Stimulated activated naive CD8-positive, alpha-beta T cell treated with anti-CD3 and anti-CD28 coated beads, Interleukin-15, Interleukin-2, amounts not matched to agents 100 ng/mL and 50 ng/mL, for 24 hours (primary cell): ENCODE measurements around the gene ADD1.
"Not testable (repeated sequence)": the region's sequence is repeated elsewhere in the genome, so short reads cannot be mapped to it uniquely, and the experiment has no call there.

Experiments
- H3K27ac Mint-ChIP-seq: one replicate; pipeline ENCODE4 v1.8.0; 2021; ENCODE audit warnings: mild to moderate bottlenecking, mixed read lengths
- H3K27me3 Mint-ChIP-seq: one replicate; pipeline ENCODE4 v1.8.0; 2021; ENCODE audit warnings: mixed read lengths
- H3K36me3 Mint-ChIP-seq: one replicate; pipeline ENCODE4 v1.8.0; 2021; ENCODE audit warnings: low read depth, mixed read lengths
- H3K4me1 Mint-ChIP-seq: one replicate; pipeline ENCODE4 v1.8.0; 2021; ENCODE audit warnings: low read depth, mixed read lengths
- H3K4me3 Mint-ChIP-seq: one replicate; pipeline ENCODE4 v1.8.0; 2021; ENCODE audit warnings: mild to moderate bottlenecking, mixed read lengths
- H3K9me3 Mint-ChIP-seq: one replicate; pipeline ENCODE4 v1.8.0; 2021; ENCODE audit warnings: mixed read lengths

Gene ADD1

DNA sequence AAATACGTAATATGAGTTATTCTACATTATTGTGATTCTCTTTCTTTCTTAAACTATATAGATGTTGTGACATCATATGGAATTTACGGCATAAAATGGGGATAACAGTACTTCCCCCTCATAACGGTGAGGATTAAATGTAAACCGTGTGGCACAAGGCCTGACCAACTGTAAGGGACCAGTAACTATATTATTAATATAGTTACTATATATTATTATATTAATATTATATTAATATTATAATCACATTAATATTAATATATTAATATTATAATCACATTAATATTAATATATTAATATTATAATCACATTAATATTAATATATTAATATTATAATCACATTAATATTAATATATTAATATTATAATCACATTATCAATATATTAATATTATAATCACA is 116.8 kb downstream of the ADD1 start:
- not testable (repeated sequence) for H3K9me3 Mint-ChIP-seq, H3K27me3 Mint-ChIP-seq, H3K27ac Mint-ChIP-seq
- H3K4me3 Mint-ChIP-seq, result peak overlapping the region; percentile 67
- peaks cover 51% of the 10 kb centered on the region for H3K36me3 Mint-ChIP-seq
- H3K4me1 Mint-ChIP-seq, result peaks cover 68% of the 10 kb centered on the region

DNA sequence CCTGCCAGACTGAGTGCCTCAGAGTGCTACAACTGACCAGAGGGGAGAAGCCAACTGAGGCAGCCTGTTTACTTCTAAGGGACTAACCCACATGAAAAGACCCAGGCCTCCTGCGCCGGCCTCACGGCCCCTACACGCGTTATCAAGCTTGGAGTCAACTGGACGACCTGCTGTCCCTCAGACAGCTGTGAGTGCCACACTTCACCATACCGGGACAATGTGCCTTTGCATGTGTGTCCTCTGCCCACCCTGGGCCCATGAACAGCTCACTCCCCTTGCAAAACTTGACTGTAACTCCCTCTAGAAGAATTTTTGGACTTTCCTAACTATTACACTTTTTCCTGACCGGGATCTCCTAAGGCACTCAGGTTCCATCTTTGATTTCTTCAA is 117.8 kb downstream of the ADD1 start:
- peak overlapping the region; percentile 86 for H3K27ac Mint-ChIP-seq
- no peaks in the 10 kb centered on the region for H3K27me3 Mint-ChIP-seq
- H3K4me1 Mint-ChIP-seq, result peaks cover 59% of the 10 kb centered on the region
- H3K36me3 Mint-ChIP-seq, result peaks cover 45% of the 10 kb centered on the region
- H3K4me3 Mint-ChIP-seq, result peak overlapping the region; percentile 89
- no peaks in the 10 kb centered on the region for H3K9me3 Mint-ChIP-seq

DNA sequence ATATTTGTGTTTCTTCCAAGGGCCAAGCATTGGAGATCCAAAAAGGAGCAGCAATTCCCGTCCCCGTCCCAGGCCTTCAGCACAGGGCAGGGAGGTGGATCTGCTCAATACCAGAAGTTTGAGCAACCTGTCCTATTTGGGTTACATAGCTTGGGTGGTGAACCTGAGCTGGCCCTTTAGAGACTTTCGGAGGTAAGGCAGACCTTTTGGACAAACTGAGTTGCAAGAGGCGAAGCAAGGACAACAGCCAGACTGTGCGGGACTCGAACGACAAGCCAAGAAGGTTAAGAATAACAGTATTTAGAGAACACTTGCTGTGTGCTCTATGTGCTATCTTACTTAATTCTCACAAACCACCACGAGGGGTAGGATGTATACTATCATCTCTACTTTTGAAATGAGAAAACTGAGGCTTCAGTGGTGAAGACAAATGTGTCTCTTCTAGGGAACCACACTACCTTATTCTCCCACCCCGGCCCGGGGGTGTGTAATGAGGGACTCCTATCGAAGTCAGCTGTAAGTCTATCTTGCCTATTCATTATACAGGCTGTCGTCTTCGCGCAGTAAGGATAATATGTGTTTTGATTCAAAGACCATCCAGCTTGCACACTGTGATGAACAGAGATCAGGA is 118.3 kb downstream of the ADD1 start:
- Mint-ChIP-seq H3K9me3 (no peaks in the 10 kb centered on the region), H3K27me3 (no peaks in the 10 kb centered on the region), H3K36me3 (peaks cover 41% of the 10 kb centered on the region), H3K27ac (peak overlapping the region; percentile 86), H3K4me1 (peaks cover 54% of the 10 kb centered on the region), H3K4me3 (peak overlapping the region; percentile 89)

DNA sequence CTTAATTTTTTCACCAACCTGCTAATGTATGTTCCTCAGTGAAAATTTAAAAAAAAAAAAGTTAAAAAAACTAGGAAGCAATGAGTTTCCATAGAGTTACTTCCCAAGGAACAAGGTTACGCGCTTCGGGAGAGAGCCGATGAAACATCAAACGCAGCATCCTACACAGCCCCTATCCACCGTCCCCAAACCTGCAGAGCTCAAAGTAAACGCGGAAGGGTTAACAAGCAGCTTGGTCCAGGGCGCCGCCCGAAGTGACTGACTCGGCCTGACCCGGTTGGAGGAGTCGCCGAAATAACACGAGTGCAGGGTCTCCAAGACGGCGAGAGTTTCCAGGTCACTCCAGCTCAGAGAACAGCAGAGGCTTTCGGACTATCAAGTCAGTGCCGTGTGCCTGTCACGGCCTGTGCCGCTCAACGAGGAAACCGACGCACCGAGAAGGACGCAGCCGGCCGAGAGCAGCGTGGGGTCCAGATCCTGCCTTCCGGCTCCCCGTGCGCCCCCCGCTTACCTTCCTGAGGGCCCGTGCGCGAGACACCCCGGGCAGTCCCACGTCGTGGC is 119.0 kb downstream of the ADD1 start:
- no peaks in the 10 kb centered on the region for H3K27me3 Mint-ChIP-seq
- H3K27ac Mint-ChIP-seq, result peak overlapping the region; percentile 86
- no peaks in the 10 kb centered on the region for H3K9me3 Mint-ChIP-seq
- H3K4me1 Mint-ChIP-seq, result peaks cover 47% of the 10 kb centered on the region
- H3K4me3 Mint-ChIP-seq, result peak overlapping the region; percentile 89
- peaks cover 36% of the 10 kb centered on the region for H3K36me3 Mint-ChIP-seq

DNA sequence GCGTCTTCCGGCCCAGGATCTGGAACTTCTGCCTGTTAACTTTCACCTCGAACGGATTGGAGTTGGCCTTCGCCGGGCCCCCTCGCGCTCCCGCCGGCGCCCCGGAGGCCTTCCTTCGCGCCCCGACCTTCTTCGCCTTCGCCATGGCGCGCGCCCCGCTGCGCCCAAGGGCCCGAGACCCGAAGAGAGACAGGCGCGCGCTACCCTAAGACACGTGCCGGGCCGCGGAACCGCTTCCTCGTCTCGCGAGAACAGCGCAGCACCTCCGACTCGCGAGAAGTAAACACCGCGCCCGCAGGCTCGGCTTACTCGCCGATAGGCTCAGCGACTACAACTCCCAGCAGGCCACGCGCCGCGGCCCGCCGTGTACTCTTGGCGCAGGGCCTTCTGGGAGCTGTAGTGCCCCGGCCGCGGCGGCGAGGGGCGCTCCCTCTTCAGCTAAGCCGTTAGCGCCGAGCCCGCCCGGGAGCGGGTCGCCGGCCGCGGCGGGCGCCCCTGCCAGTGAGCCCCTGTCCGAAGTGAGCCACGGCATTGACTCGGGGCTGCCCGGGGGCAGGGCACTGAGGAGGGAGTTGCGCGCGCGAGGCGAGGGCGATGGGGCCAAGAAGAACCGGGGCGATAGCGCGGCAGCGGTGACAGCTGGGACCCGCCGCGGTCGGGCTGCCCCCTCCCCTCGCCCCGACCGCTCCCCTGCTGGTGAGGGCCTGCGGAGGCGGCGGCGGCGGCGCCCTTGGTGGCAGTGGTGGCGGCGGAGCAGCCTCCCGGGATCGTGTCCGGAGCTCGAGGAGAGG is 119.7 kb downstream of the ADD1 start, which contains the start of the genes GRK4 and NOP14:
TSS of gene GRK4 (plus strand) at position 397 of the 791 bp plus-strand sequence. CDS start 500 bp downstream, outside the sequence.
TSS of gene NOP14 (minus strand) at position 232 of the 791 bp plus-strand sequence. CDS start at position 145, 87 bp downstream.
- peak within 1 kb of the TSS; percentile 89 for H3K4me3 Mint-ChIP-seq
- no peaks in the 10 kb centered on the region for H3K9me3 Mint-ChIP-seq

DNA sequence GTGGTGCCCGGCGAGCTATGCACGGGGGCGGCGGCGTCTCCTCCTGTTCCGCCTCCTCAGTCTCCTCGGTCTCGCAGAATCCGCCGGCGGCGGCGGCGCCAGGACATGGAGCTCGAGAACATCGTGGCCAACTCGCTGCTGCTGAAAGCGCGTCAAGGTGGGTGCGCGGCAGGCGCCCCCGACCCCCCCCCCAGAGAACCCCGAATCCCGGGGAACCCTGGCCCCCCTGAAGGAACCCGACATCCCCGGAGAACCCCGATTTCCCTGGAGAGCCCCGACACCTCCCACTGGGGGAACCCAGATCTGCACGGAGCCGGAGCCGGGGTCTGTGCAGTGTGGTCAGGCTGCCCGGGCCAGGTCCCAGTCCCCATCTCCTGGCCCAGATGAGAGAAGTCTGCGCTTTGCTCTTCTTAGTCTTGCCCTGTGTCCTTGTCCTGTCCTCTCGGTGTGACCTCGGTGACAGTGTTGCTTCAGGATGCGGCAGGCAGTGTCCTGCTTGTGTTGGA is 120.4 kb downstream of the ADD1 start:
- Mint-ChIP-seq H3K4me1 (peaks cover 34% of the 10 kb centered on the region), H3K9me3 (no peaks in the 10 kb centered on the region), H3K27ac (peak overlapping the region; percentile 79), H3K36me3 (peaks cover 23% of the 10 kb centered on the region), H3K4me3 (peak overlapping the region; percentile 89), H3K27me3 (no peaks in the 10 kb centered on the region)

More for the DNA sequence above, 119.7 kb downstream of the ADD1 start, which contains the start of the genes GRK4 and NOP14:
- Mint-ChIP-seq H3K27me3 (no peaks in the 10 kb centered on the region), H3K4me1 (peaks cover 40% of the 10 kb centered on the region), H3K36me3 (peaks cover 29% of the 10 kb centered on the region), H3K27ac (peak within 1 kb of the TSS; percentile 86)

DNA sequence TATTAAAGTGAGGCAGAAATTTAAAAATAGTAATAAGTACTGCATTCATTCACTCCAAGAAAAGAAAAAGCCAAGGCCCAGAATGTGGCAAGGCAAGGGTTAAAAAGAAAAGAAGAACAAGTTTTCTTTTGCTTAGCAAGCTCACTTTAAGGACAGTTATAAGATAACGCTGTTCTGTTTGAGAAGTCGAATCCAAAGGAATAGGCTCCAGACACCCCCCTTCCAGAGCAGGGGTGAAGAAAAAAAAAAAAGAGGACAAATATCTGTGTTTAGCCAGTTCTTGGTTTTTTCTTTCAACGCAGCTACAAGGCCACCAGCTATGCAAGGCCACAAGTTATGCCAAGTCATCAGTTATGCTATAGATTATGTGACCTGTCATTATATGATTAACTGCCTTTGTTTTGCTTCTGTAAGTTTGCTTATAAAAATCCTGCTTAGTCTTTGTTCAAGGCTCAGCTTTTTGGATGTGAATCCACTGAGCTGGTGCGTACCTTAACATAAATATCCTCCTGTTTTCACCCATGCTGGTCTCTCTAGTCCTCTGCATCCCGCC is 121.1 kb downstream of the ADD1 start:
- H3K27me3 Mint-ChIP-seq, result no peaks in the 10 kb centered on the region
- peaks cover 18% of the 10 kb centered on the region for H3K36me3 Mint-ChIP-seq
- peak overlapping the region; percentile 89 for H3K4me3 Mint-ChIP-seq
- no peaks in the 10 kb centered on the region for H3K9me3 Mint-ChIP-seq
- peaks cover 28% of the 10 kb centered on the region for H3K4me1 Mint-ChIP-seq
- H3K27ac Mint-ChIP-seq, result peak overlapping the region; percentile 79

DNA sequence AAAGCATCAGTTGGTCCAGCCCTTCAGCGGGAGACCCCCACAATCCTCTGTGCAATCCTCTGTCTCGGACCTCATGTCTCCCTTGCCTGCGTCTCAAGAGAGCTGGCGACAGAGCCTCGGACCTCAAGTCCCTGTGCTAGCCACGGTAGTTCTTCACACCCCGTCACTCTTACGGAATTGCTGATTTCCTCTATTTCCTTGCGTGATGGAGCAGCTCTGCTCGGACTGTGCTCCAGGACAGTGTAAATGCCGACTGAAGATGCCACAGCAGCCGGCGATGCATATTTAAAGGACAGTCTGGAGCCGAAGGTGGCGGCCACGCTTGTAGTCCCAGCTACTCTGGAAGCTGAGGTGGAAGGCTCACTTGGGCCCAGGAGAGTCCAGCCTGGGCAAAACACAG is 121.6 kb downstream of the ADD1 start:
- H3K4me3 Mint-ChIP-seq, result peak overlapping the region; percentile 89
- peaks cover 15% of the 10 kb centered on the region for H3K36me3 Mint-ChIP-seq
- no peaks in the 10 kb centered on the region for H3K27me3 Mint-ChIP-seq
- peaks cover 23% of the 10 kb centered on the region for H3K4me1 Mint-ChIP-seq
- H3K9me3 Mint-ChIP-seq, result no peaks in the 10 kb centered on the region
- no peak overlapping the region for H3K27ac Mint-ChIP-seq

DNA sequence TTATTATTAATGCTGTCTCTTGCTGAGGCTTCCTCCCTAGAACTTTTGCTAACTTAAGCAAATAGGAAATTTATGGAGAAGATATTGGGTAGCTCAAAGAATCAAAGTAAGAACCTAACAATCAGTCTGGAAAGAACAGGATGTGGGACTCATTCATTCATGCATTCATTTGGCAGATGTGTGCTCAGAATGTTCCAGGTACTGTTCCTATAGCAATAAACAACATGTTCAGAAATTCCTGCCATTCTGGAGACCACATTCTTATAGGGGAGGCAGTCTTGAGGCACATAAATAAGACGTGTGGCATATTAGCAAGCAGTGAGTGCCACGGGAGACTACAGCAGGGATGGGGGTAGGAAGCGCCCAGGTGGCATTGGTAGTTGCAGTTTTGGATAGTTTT is 124.7 kb downstream of the ADD1 start:
- no peaks in the 10 kb centered on the region for H3K27me3 Mint-ChIP-seq
- H3K36me3 Mint-ChIP-seq, result peaks cover 4% of the 10 kb centered on the region
- peaks cover 10% of the 10 kb centered on the region for H3K4me1 Mint-ChIP-seq
- H3K27ac Mint-ChIP-seq, result no peak overlapping the region
- H3K9me3 Mint-ChIP-seq, result no peaks in the 10 kb centered on the region
- no peak overlapping the region for H3K4me3 Mint-ChIP-seq

DNA sequence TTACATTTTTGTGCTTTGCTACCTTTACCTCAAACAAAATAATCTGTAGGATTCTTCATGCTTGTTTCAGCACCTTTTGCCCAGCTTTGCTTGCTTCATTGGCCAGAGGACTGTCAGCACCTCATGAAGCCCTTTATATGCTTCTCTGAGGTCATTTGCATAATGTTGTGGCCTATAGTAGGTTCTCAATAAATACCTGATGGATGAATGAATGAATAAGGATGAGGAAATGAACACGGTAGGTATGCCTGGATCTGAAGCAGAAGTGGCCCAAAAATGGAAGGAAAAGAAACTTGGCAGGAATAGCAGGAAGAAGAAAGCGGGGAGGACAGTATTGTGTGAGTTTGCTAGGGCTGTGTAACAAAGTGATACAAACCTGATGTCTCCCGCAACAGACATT is 127.6 kb downstream of the ADD1 start:
- Mint-ChIP-seq H3K36me3 (no peaks in the 10 kb centered on the region), H3K4me1 (no peaks in the 10 kb centered on the region), H3K27me3 (no peaks in the 10 kb centered on the region), H3K9me3 (no peaks in the 10 kb centered on the region), H3K4me3 (no peak overlapping the region), H3K27ac (no peak overlapping the region)

DNA sequence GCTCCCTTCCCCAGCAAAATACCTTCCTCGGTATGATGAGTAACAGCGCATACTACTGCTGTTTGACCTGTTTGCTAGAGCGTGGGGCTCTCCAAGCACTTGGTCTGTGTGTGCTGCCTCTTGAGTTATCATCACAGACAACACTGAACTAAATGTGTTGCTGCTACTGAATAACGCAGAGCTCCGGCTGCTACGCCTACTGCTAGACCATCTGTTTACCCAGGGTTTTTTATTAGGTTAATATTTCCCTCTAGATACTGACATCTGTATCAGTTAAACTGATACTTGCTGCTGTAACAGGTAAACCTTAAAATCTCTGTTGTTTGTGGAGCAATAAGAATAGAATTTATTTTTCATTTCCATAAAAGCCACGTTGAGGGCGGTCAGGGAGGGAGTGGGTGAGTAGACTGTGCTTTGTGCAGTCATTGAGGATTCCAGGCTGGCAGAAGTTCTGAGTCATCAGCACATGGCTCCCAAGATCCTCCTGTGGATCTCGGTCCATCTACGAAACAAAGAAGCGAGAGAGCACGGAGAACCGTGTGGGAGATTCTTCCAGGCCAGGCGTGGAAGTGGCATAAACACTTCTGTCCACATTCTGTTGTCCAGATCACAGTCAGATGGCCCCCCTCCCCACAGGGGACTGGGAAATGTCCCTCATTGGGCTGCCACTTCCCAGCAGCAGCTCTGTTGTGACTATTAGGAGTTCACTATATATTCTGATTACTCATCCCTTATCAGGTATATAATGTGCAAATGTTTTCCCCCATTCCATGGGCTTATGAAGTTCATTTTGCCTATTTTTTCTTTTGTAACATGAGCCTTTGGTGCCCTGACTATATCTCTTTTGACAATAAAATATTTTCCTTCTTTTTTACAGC is 133.8 kb downstream of the ADD1 start:
- Mint-ChIP-seq H3K9me3 (no peaks in the 10 kb centered on the region), H3K27ac (no peak overlapping the region), H3K4me3 (no peak overlapping the region), H3K36me3 (no peaks in the 10 kb centered on the region), H3K4me1 (no peaks in the 10 kb centered on the region), H3K27me3 (no peaks in the 10 kb centered on the region)
